DND-41 (cell line): ENCODE results near the gene TEDC1.

ENCODE experiments used
- EZH2 ChIP-seq: IDR thresholded peaks from 3 replicates; pipeline ENCODE4 v1.6.1; 2012; ENCODE audit warnings: borderline replicate concordance, low read depth, mild to moderate bottlenecking, moderate library complexity, low read length, inconsistent platforms; ENCODE audit not compliant: severe bottlenecking
- TF ChIP-seq, protein P1 (sequence below): IDR thresholded peaks from 2 replicates; pipeline ENCODE4 v1.5.1; 2012; ENCODE audit warnings: borderline replicate concordance, low read length, moderate library complexity, mild to moderate bottlenecking; ENCODE audit not compliant: poor library complexity, severe bottlenecking; ENCODE audit errors: extremely low read depth

DNA sequence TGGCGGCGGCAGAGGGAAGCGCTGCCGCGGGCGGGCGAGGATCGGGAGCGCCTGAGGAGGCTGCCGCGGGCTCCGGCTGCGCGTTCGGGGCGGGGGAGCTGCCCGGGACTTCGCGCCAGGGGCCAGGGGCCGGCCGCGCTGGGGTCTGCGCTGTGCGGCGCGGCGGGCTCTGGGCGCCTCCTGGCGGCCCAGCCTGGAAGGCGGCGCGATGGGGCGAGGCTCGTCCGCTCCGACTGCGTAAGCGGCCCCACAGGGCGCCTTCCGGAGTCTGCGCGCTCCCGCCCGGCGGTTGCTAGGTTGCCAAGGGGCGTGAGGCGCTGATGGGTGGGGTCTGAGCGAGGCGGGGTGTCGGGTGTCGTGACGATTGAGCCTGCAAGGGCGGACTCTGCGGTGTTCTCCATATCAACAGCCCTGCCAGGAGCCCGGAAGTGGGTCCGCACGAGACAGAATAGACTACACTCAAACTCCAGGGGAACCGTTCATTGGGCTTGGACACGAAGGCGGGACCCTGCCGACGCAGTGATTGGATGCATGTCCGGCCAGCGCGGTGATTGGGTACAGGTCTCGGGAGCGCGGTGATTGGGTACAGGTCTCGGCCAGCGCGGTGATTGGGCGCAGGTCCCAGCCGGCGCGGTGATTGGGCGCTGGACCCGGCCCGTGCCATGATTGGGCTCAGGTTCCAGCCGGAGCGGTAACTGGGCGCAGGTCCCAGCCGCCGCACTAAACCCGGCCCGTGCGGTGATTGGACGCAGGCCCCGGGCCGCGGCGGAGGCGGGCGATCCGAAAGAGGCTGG lies at the start of gene TEDC1:
- TF ChIP-seq, protein P1, sequence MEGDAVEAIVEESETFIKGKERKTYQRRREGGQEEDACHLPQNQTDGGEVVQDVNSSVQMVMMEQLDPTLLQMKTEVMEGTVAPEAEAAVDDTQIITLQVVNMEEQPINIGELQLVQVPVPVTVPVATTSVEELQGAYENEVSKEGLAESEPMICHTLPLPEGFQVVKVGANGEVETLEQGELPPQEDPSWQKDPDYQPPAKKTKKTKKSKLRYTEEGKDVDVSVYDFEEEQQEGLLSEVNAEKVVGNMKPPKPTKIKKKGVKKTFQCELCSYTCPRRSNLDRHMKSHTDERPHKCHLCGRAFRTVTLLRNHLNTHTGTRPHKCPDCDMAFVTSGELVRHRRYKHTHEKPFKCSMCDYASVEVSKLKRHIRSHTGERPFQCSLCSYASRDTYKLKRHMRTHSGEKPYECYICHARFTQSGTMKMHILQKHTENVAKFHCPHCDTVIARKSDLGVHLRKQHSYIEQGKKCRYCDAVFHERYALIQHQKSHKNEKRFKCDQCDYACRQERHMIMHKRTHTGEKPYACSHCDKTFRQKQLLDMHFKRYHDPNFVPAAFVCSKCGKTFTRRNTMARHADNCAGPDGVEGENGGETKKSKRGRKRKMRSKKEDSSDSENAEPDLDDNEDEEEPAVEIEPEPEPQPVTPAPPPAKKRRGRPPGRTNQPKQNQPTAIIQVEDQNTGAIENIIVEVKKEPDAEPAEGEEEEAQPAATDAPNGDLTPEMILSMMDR, result peak; percentile 94
- peak; percentile 29 for TF ChIP-seq EZH2
